GM18909 (cell line): ENCODE results near the gene ZNF367.
"Not testable (repeated sequence)": the region's sequence is repeated elsewhere in the genome, so short reads cannot be mapped to it uniquely, and the experiment has no call there.

ENCODE experiments used
- ATAC-seq: cut with Tn5 transposase; IDR thresholded peaks from one replicate; pipeline ENCODE4 v1.9.1; 2021; ENCODE audit warnings: mild to moderate bottlenecking; ENCODE audit not compliant: unreplicated experiment, poor library complexity

Gene ZNF367

GRCh38 chr9:96375507-96375906, 42.7 kb downstream of the ZNF367 start:
- not testable (repeated sequence) for ATAC-seq

GRCh38 chr9:96367943-96368342, 50.2 kb downstream of the ZNF367 start:
- ATAC-seq: no peak

- ATAC-seq: no peak
These were observed 54.8 kb downstream of the ZNF367 start for GRCh38 chr9:96363175-96363967.

GRCh38 chr9:96362119-96362518, 56.1 kb downstream of the ZNF367 start:
- ATAC-seq: not testable (repeated sequence)

- no peak for ATAC-seq
These were observed 56.5 kb downstream of the ZNF367 start for GRCh38 chr9:96361668-96362067.

- ATAC-seq: no peak
These were observed 57.2 kb downstream of the ZNF367 start for GRCh38 chr9:96360976-96361375.

- not testable (repeated sequence) for ATAC-seq
These were observed 57.6 kb downstream of the ZNF367 start for GRCh38 chr9:96360523-96360922.

GRCh38 chr9:96350866-96351265, 67.3 kb downstream of the ZNF367 start:
- ATAC-seq: no peak

- ATAC-seq: no peak
These were observed 69.9 kb downstream of the ZNF367 start for GRCh38 chr9:96348261-96348660.

GRCh38 chr9:96345551-96345950, 72.6 kb downstream of the ZNF367 start:
- ATAC-seq: no peak

- ATAC-seq: no peak
These were observed 73.6 kb downstream of the ZNF367 start for GRCh38 chr9:96344458-96345180.

GRCh38 chr9:96343515-96344360, 74.4 kb downstream of the ZNF367 start:
- ATAC-seq: no peak

- no peak for ATAC-seq
These were observed 75.5 kb downstream of the ZNF367 start for GRCh38 chr9:96342571-96343245.

- no peak for ATAC-seq
These were observed 77.5 kb downstream of the ZNF367 start for GRCh38 chr9:96340707-96341106.

- ATAC-seq: no peak
These were observed 79.9 kb downstream of the ZNF367 start for GRCh38 chr9:96338299-96338698.
